Left ventricle myocardium inferior (tissue), 1 donor: ENCODE results near the gene MED10. TPM values are rescaled to one million over a fixed set of nuclear protein-coding genes. Genes with fewer than 3 reads are reported as not detected.
"Not testable (repeated sequence)": the region's sequence is repeated elsewhere in the genome, so short reads cannot be mapped to it uniquely, and the experiment has no call there.

Source experiments
- DNase-seq: peaks from one replicate; pipeline ENCODE4 v3.0.0-alpha.2; 2020
- H3K27ac ChIP-seq: fragments of 200-600 bp; replicated peaks from 2 replicates; pipeline ENCODE4 v1.8.0; 2021
- H3K27me3 ChIP-seq: fragments of 200-600 bp; 2 replicates; pipeline ENCODE4 v1.8.0; 2021; ENCODE audit warnings: low read depth
- H3K36me3 ChIP-seq: fragments of 200-600 bp; 2 replicates; pipeline ENCODE4 v1.8.0; 2021
- H3K4me1 ChIP-seq: fragments of 200-600 bp; 2 replicates; pipeline ENCODE4 v1.8.0; 2021
- H3K4me3 ChIP-seq: fragments of 200-600 bp; 2 replicates; pipeline ENCODE4 v1.8.0; 2021; ENCODE audit warnings: mild to moderate bottlenecking, moderate library complexity
- H3K9me3 ChIP-seq: fragments of 200-600 bp; replicated peaks from 2 replicates; pipeline ENCODE4 v1.8.0; 2021
- intact Hi-C: fragments of 100-400 bp; cut with micrococcal nuclease; formaldehyde crosslinking; loops from one replicate; pipeline ENCODE4 v1.11.0; 2022
- total RNA-seq: library from RNA; stranded (reverse); fragmentation: NEBNext Ultra II Directional; extraction: Animal tissue kit (Norgen Biotek cat#: 25700); gene quantifications from one replicate; pipeline ENCODE4 v1.2.1, GENCODE V29; 2021
- TF ChIP-seq, protein P1 (sequence below): fragments of 200-600 bp; IDR thresholded peaks from 2 replicates; pipeline ENCODE4 v1.8.0; 2021; ENCODE audit warnings: antibody characterized with exemption, mild to moderate bottlenecking, borderline replicate concordance
- donor health status: DM: no; HTN: yes; CAD: no; lungs with severe emphysema.

The MED10 gene
- total RNA-seq, 1 donor from 2014 or later: 26.3 TPM

DNA sequence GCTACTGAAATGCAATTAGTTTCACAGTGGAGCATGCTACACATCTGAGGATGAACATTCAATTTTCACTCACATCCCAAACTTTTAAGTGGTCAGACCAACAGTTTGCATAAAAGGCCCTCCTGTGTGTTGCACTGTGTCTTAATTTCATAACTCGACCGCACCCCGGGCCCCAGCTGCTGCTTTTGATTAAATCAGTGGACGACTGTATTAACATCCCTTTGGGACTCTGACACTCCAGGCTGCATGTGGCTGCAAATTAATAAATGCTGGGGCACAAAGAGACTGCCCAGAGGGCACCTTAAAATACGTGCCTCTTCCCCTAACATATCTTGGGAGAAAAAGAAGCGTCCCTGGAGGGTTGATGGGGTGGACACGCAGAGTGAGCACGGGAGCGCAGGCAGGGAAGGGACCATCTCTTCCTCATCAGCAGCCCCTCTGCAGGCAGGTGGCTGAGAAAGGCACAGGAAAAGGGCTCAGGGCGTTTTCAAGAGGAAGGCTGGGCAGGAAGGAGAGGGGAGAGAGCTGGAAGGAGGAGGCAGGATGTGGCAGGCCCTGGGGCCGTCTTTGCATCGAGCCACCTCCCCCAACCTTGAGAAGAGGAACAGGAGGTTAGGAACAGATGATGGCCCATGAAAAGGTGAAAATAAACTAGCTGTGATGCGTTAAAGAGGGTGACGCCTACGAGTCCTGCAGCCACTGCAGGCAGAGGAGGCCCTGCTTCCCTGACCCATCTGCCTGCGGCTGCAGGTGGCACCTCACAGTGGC, 18.6 kb downstream of the MED10 start:
- DNase-seq: no peak
- Histone ChIP-seq H3K27ac (no peak overlapping the region), H3K4me1 (no peaks in the 10 kb centered on the region), H3K4me3 (no peak overlapping the region), H3K9me3 (peaks cover 2% of the 10 kb centered on the region), H3K36me3 (peaks cover 33% of the 10 kb centered on the region), H3K27me3 (no peaks in the 10 kb centered on the region)
- intact Hi-C loops: no loop called here
- TF ChIP-seq, protein P1, sequence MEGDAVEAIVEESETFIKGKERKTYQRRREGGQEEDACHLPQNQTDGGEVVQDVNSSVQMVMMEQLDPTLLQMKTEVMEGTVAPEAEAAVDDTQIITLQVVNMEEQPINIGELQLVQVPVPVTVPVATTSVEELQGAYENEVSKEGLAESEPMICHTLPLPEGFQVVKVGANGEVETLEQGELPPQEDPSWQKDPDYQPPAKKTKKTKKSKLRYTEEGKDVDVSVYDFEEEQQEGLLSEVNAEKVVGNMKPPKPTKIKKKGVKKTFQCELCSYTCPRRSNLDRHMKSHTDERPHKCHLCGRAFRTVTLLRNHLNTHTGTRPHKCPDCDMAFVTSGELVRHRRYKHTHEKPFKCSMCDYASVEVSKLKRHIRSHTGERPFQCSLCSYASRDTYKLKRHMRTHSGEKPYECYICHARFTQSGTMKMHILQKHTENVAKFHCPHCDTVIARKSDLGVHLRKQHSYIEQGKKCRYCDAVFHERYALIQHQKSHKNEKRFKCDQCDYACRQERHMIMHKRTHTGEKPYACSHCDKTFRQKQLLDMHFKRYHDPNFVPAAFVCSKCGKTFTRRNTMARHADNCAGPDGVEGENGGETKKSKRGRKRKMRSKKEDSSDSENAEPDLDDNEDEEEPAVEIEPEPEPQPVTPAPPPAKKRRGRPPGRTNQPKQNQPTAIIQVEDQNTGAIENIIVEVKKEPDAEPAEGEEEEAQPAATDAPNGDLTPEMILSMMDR: no peak

DNA sequence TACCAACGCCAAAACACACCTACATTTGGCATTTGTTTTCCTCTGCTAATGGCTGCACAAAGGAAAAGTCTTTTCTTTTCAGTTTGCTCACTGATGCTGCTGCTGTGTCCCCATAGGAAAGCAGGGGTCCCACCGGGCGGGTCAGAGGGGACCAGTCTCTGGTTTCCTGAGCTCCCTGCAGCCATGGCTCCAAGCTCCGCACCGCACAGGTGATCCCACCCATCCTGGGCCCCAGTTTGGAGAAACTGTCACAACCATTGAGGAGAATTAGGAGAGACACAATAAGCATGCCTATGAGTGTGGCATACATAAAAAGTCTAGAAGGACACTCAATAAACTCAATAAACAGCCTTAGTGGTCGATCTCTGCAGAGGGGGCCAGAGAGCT, 19.9 kb downstream of the MED10 start:
- H3K36me3 ChIP-seq: peaks cover 33% of the 10 kb centered on the region
- H3K27me3 ChIP-seq: no peaks in the 10 kb centered on the region
- no peak for DNase-seq
- H3K9me3 ChIP-seq: peaks cover 2% of the 10 kb centered on the region
- TF ChIP-seq, protein P1: no peak
- intact Hi-C loops: no loop called here
- H3K4me3 ChIP-seq: no peak overlapping the region
- no peaks in the 10 kb centered on the region for H3K4me1 ChIP-seq
- no peak overlapping the region for H3K27ac ChIP-seq

DNA sequence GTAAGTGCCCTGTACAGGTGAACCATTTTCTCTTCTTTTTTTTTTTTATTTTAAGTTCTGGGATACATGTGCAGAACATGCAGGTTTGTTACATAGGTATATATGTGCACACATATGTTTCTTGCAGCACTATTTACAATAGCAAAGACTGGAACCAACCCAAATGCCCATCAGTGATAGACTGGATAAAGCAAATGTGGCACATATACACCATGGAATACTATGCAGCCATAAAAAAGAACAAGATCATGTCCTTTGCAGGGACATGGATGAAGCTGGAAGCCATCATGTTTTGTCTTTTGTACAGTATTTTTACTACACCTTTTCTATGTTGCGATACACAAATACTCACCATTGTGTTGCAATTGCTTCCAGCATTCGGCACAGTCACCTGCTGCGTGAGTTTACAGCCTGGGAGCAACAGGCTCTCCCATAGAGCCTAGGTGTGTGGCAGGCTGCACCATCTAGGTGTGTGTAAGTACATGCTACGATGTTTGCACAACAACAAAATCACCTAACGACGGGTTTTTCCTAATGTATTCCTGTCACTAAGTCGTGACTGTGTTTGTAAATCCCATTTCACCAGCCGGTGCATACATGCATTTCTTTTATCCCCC, 20.4 kb downstream of the MED10 start:
- intact Hi-C loops: not testable (repeated sequence)
- H3K36me3 ChIP-seq: peaks cover 33% of the 10 kb centered on the region

GRCh38 chr5:6356578-6357164, 21.7 kb downstream of the MED10 start:
- no peaks in the 10 kb centered on the region for H3K4me1 ChIP-seq
- TF ChIP-seq, protein P1: no peak
- no peak for DNase-seq
- H3K27me3 ChIP-seq: no peaks in the 10 kb centered on the region
- no peak overlapping the region for H3K4me3 ChIP-seq
- peaks cover 2% of the 10 kb centered on the region for H3K9me3 ChIP-seq
- no peak overlapping the region for H3K27ac ChIP-seq
- peaks cover 29% of the 10 kb centered on the region for H3K36me3 ChIP-seq
- intact Hi-C loops: no loop called here

More for the DNA sequence above, 20.4 kb downstream of the MED10 start:
- not testable (repeated sequence) for H3K4me3 ChIP-seq, DNase-seq, H3K4me1 ChIP-seq, H3K9me3 ChIP-seq, H3K27me3 ChIP-seq, H3K27ac ChIP-seq

DNA sequence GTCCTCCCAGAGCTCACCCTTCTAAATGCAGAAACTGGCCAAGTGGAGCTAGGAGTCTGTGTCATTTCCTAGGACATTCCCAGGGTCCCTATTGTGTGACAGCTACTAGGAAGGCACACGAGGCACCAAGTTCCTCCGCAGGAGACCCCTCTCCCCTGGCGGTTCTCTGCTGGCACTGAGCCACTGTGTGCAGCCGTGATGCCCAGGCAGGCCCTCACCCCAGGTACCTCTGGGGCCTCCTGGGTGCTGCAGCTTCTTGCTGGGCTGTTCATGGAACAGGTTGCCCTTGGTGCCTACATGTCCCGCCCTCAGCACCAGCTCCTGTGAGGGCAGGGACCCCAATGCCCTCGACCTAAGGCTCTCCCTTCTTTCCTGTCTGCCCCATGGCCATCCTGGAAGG, 23.1 kb downstream of the MED10 start:
- Histone ChIP-seq H3K4me1 (no peaks in the 10 kb centered on the region), H3K27ac (no peak overlapping the region), H3K27me3 (no peaks in the 10 kb centered on the region), H3K4me3 (no peak overlapping the region), H3K36me3 (peaks cover 25% of the 10 kb centered on the region), H3K9me3 (no peaks in the 10 kb centered on the region)
- no peak for DNase-seq
- TF ChIP-seq, protein P1: no peak
- intact Hi-C loops: no loop called here

GRCh38 chr5:6354848-6355247, 23.5 kb downstream of the MED10 start:
- intact Hi-C loops: no loop called here
- H3K9me3 ChIP-seq: no peaks in the 10 kb centered on the region
- DNase-seq: no peak
- no peaks in the 10 kb centered on the region for H3K27me3 ChIP-seq
- TF ChIP-seq, protein P1: no peak
- H3K4me3 ChIP-seq: no peak overlapping the region
- peaks cover 25% of the 10 kb centered on the region for H3K36me3 ChIP-seq
- H3K4me1 ChIP-seq: no peaks in the 10 kb centered on the region
- H3K27ac ChIP-seq: no peak overlapping the region
